HepG2 (cell line): ENCODE measurements around the gene DTD2. TPM values are rescaled to one million over a fixed set of nuclear protein-coding genes. Genes with fewer than 3 reads are reported as not detected.

Source experiments
- BCL6 ChIP-seq: IDR thresholded peaks from 2 replicates; pipeline ENCODE4 v1.6.1; 2016; ENCODE audit warnings: missing genetic modification reagents, missing compliant biosample characterization
- CBFB ChIP-seq: sonication (generic); formaldehyde crosslinking; IDR thresholded peaks from 2 replicates; pipeline ENCODE4 v1.4.0; 2020; ENCODE audit warnings: missing genetic modification reagents
- GABPA ChIP-seq, 2 experiments: IDR thresholded peaks; 2 replicates each; pipeline ENCODE4 v1.6.1; 2011 to 2016; ENCODE audit warnings: low read depth in 2 of 2, low read length in 1 of 2, missing biosample characterization in 1 of 2, missing genetic modification characterization in 1 of 2
- KLF12 ChIP-seq: sonication (generic); formaldehyde crosslinking; IDR thresholded peaks from 2 replicates; pipeline ENCODE4 v1.4.0; 2020; ENCODE audit warnings: missing genetic modification reagents, borderline replicate concordance
- MED13 ChIP-seq: sonication (generic); formaldehyde crosslinking; IDR thresholded peaks from 2 replicates; pipeline ENCODE4 v1.5.0; 2020; ENCODE audit warnings: missing genetic modification reagents
- MXD4 ChIP-seq: IDR thresholded peaks from 2 replicates; pipeline ENCODE4 v1.6.1; 2016; ENCODE audit warnings: mild to moderate bottlenecking, missing biosample characterization, missing genetic modification reagents
- NFE2L1 ChIP-seq: sonication (generic); formaldehyde crosslinking; IDR thresholded peaks from 2 replicates; pipeline ENCODE4 v1.4.0; 2020; ENCODE audit warnings: missing genetic modification reagents, mild to moderate bottlenecking, borderline replicate concordance
- NFYC ChIP-seq: IDR thresholded peaks from 2 replicates; pipeline ENCODE4 v1.6.1; 2016; ENCODE audit warnings: missing genetic modification reagents, missing compliant biosample characterization
- PITX1 ChIP-seq: sonication (generic); formaldehyde crosslinking; IDR thresholded peaks from 2 replicates; pipeline ENCODE4 v1.5.1; 2020; ENCODE audit warnings: mild to moderate bottlenecking, missing genetic modification reagents
- RARG ChIP-seq: sonication (generic); formaldehyde crosslinking; IDR thresholded peaks from 2 replicates; pipeline ENCODE4 v1.4.0; 2020; ENCODE audit warnings: low read depth, mild to moderate bottlenecking, missing genetic modification reagents
- RBFOX2 ChIP-seq: fragments of 200-400 bp; formaldehyde crosslinking; IDR thresholded peaks from 2 replicates; pipeline ENCODE4 v1.6.1; 2017; ENCODE audit warnings: low read depth, mild to moderate bottlenecking, low read length
- RFXAP ChIP-seq: sonication (generic); formaldehyde crosslinking; IDR thresholded peaks from 2 replicates; pipeline ENCODE4 v1.4.0; 2020; ENCODE audit warnings: missing genetic modification reagents, borderline replicate concordance
- SIX4 ChIP-seq: sonication (generic); formaldehyde crosslinking; IDR thresholded peaks from 2 replicates; pipeline ENCODE4 v1.4.0; 2020; ENCODE audit warnings: missing genetic modification reagents
- ZBTB1 ChIP-seq: sonication (generic); formaldehyde crosslinking; IDR thresholded peaks from 2 replicates; pipeline ENCODE4 v1.4.0; 2020; ENCODE audit warnings: missing genetic modification reagents, borderline replicate concordance
- ZNF225 ChIP-seq: sonication (generic); formaldehyde crosslinking; IDR thresholded peaks from 2 replicates; pipeline ENCODE4 v1.4.0; 2020; ENCODE audit warnings: mild to moderate bottlenecking, missing genetic modification reagents
- ZNF33B ChIP-seq: sonication (generic); formaldehyde crosslinking; IDR thresholded peaks from 2 replicates; pipeline ENCODE4 v1.5.1; 2020; ENCODE audit warnings: mild to moderate bottlenecking, missing genetic modification reagents
- ZNF562 ChIP-seq: sonication (generic); formaldehyde crosslinking; IDR thresholded peaks from 2 replicates; pipeline ENCODE4 v1.8.0; 2022; ENCODE audit warnings: missing genetic modification reagents, borderline replicate concordance
- ZNF569 ChIP-seq: sonication (generic); formaldehyde crosslinking; IDR thresholded peaks from 2 replicates; pipeline ENCODE4 v1.5.0; 2020; ENCODE audit warnings: mild to moderate bottlenecking, missing genetic modification reagents, moderate library complexity, borderline replicate concordance
- ZNF75D ChIP-seq: sonication (generic); formaldehyde crosslinking; IDR thresholded peaks from 2 replicates; pipeline ENCODE4 v1.8.1; 2023; ENCODE audit warnings: missing genetic modification reagents, mild to moderate bottlenecking, borderline replicate concordance
- ZNF788 ChIP-seq: sonication (generic); formaldehyde crosslinking; IDR thresholded peaks from 2 replicates; pipeline ENCODE4 v1.5.0; 2020; ENCODE audit warnings: mild to moderate bottlenecking, missing genetic modification reagents, borderline replicate concordance
- polyA plus RNA-seq, 8 experiments: library from polyadenylated mRNA; depleted of rRNA in 3 of 8; stranded (reverse) in 7 of 8; unstranded in 1 of 8; fragments of >200 nt; fragmentation: Illumina TruSeq in 4 of 8; extraction: Trizol in 4 of 8; gene quantifications; 2 replicates each; pipeline versions ENCODE4 v1.2.1 to v1.2.3, GENCODE V29; 2011 to 2016; ENCODE audit warnings: low read depth in 4 of 8, missing spikeins in 1 of 8, mixed read lengths in 1 of 8; ENCODE audit not compliant: insufficient read depth in 1 of 8
- total RNA-seq, 5 experiments: library from RNA; depleted of rRNA; stranded (reverse); fragments of >200 nt; fragmentation: Illumina TruSeq; extraction: Trizol; gene quantifications; 2 replicates each; pipeline ENCODE4 v1.2.3, GENCODE V29; 2016; ENCODE audit warnings: low read depth in 1 of 5
- TF ChIP-seq, protein P1 (sequence below): sonication (generic); formaldehyde crosslinking; IDR thresholded peaks from 2 replicates; pipeline ENCODE4 v1.5.0; 2020; ENCODE audit warnings: mild to moderate bottlenecking, missing genetic modification reagents, moderate library complexity
- TF ChIP-seq, protein P2 (sequence below): sonication (generic); formaldehyde crosslinking; IDR thresholded peaks from 2 replicates; pipeline ENCODE4 v1.8.1; 2023; ENCODE audit warnings: mild to moderate bottlenecking, missing genetic modification reagents
- TF ChIP-seq, protein P3 (sequence below): sonication (generic); formaldehyde crosslinking; IDR thresholded peaks from 2 replicates; pipeline ENCODE4 v1.8.0; 2022; ENCODE audit warnings: missing genetic modification reagents, mild to moderate bottlenecking, inconsistent platforms, borderline replicate concordance
- TF ChIP-seq, protein P4 (sequence below): IDR thresholded peaks from 2 replicates; pipeline ENCODE4 v1.6.1; 2016

DTD2 gene
- total and polyA plus RNA-seq, 2 of the 13 experiments (the other 11 are each of a cell fraction or from before 2014, with no cell fraction given) = 22.3 to 49.8 TPM

GRCh38 chr14:31457665-31458659 lies 656 bp upstream of the DTD2 start (continued):
- TF ChIP-seq, protein P1, sequence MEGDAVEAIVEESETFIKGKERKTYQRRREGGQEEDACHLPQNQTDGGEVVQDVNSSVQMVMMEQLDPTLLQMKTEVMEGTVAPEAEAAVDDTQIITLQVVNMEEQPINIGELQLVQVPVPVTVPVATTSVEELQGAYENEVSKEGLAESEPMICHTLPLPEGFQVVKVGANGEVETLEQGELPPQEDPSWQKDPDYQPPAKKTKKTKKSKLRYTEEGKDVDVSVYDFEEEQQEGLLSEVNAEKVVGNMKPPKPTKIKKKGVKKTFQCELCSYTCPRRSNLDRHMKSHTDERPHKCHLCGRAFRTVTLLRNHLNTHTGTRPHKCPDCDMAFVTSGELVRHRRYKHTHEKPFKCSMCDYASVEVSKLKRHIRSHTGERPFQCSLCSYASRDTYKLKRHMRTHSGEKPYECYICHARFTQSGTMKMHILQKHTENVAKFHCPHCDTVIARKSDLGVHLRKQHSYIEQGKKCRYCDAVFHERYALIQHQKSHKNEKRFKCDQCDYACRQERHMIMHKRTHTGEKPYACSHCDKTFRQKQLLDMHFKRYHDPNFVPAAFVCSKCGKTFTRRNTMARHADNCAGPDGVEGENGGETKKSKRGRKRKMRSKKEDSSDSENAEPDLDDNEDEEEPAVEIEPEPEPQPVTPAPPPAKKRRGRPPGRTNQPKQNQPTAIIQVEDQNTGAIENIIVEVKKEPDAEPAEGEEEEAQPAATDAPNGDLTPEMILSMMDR = no peak
- no peak for TF ChIP-seq RARG
- TF ChIP-seq NFYC (CRISPR knock-in tag) = no peak
- TF ChIP-seq ZNF569 = no peak
- no peak for TF ChIP-seq NFE2L1 (CRISPR knock-in tag)
- no peak for TF ChIP-seq CBFB (CRISPR knock-in tag)
- TF ChIP-seq MED13 = no peak
- no peak for TF ChIP-seq ZNF788 (CRISPR knock-in tag)
- TF ChIP-seq, protein P2, sequence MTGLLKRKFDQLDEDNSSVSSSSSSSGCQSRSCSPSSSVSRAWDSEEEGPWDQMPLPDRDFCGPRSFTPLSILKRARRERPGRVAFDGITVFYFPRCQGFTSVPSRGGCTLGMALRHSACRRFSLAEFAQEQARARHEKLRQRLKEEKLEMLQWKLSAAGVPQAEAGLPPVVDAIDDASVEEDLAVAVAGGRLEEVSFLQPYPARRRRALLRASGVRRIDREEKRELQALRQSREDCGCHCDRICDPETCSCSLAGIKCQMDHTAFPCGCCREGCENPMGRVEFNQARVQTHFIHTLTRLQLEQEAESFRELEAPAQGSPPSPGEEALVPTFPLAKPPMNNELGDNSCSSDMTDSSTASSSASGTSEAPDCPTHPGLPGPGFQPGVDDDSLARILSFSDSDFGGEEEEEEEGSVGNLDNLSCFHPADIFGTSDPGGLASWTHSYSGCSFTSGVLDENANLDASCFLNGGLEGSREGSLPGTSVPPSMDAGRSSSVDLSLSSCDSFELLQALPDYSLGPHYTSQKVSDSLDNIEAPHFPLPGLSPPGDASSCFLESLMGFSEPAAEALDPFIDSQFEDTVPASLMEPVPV (CRISPR knock-in tag) = no peak
- TF ChIP-seq KLF12 (CRISPR knock-in tag) = no peak
- no peak for TF ChIP-seq ZNF75D (CRISPR knock-in tag)
- peak; percentile 79 for TF ChIP-seq SIX4 (CRISPR knock-in tag)
- no peak for TF ChIP-seq RBFOX2
- TF ChIP-seq ZBTB1 (CRISPR knock-in tag) = no peak
- TF ChIP-seq RFXAP = no peak; the same call in 1 of the 2 replicates
- TF ChIP-seq BCL6 = peak; percentile 80
- TF ChIP-seq, protein P3, sequence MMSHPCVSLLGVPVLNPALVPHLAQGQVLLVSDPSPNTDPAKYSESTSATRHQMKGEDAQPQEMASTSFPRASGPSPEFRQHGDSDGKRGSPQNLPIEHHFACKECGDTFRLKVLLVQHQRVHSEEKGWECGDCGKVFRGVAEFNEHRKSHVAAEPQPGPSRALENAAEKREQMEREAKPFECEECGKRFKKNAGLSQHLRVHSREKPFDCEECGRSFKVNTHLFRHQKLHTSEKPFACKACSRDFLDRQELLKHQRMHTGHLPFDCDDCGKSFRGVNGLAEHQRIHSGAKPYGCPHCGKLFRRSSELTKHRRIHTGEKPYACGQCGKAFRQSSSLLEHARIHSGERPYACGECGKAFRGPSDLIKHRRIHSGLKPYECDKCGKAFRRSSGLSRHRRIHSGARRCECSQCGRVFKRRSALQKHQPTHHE (CRISPR knock-in tag) = no peak
- no peak for TF ChIP-seq PITX1 (CRISPR knock-in tag)
- TF ChIP-seq ZNF225 = no peak
- TF ChIP-seq GABPA (IDR thresholded peaks at IDR 0.05; ENCODE audit: low read depth, low read length) = no peak
- peak; percentile 7; the same call in 1 of the 2 replicates for TF ChIP-seq GABPA (CRISPR knock-in tag; IDR thresholded peaks at IDR 0.05; ENCODE audit: low read depth)
- no peak for TF ChIP-seq ZNF33B (CRISPR knock-in tag)
- TF ChIP-seq, protein P4, sequence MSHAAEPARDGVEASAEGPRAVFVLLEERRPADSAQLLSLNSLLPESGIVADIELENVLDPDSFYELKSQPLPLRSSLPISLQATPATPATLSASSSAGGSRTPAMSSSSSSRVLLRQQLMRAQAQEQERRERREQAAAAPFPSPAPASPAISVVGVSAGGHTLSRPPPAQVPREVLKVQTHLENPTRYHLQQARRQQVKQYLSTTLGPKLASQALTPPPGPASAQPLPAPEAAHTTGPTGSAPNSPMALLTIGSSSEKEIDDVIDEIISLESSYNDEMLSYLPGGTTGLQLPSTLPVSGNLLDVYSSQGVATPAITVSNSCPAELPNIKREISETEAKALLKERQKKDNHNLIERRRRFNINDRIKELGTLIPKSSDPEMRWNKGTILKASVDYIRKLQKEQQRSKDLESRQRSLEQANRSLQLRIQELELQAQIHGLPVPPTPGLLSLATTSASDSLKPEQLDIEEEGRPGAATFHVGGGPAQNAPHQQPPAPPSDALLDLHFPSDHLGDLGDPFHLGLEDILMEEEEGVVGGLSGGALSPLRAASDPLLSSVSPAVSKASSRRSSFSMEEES (CRISPR knock-in tag) = peak; percentile 97
- 0 out of 2 replicates have a peak, but pooled peaks have one; percentile 65 for TF ChIP-seq MXD4 (CRISPR knock-in tag)
- no peak for TF ChIP-seq ZNF562
